HG02970 (cell line): ENCODE results near the gene KRT72.
"Not testable (repeated sequence)": the region's sequence is repeated elsewhere in the genome, so short reads cannot be mapped to it uniquely, and the experiment has no call there.

Experiments used
- ATAC-seq: cut with Tn5 transposase; IDR thresholded peaks from one replicate; pipeline ENCODE4 v1.9.1; 2021; ENCODE audit warnings: mild to moderate bottlenecking, moderate library complexity, moderate number of reproducible peaks; ENCODE audit not compliant: unreplicated experiment, low FRiP score

The KRT72 gene

GRCh38 chr12:52608826-52609630 lies 7.8 kb upstream of the KRT72 start:
- no peak for ATAC-seq

- ATAC-seq = no peak
Measured at GRCh38 chr12:52608161-52608560, 6.9 kb upstream of the KRT72 start.

- ATAC-seq = no peak
Measured at GRCh38 chr12:52607314-52607713, 6.1 kb upstream of the KRT72 start.

- no peak for ATAC-seq
Measured at GRCh38 chr12:52606581-52607218, 5.4 kb upstream of the KRT72 start.

GRCh38 chr12:52606096-52606495 lies 4.8 kb upstream of the KRT72 start:
- no peak for ATAC-seq

GRCh38 chr12:52605542-52605941 lies 4.3 kb upstream of the KRT72 start:
- ATAC-seq = no peak

DNA sequence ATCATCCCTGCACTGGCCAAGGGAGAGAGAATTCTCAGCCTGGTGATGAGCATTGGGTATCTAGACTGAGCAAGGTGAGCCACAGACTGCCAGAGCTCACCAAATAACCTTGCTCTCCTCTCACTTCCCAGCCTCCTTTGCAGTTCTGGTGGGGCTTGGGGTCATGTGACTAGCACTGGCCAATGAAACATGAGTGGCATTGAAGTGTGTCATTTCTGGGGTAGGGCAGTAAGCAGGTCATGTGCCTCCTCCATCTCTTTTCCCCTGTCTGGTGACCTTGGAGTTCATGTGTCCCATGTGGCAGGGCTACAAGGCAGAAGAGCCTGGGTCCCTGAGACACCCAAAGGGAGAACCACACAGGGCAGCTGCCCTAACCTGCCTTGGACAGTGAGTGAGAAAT lies 3.6 kb upstream of the KRT72 start:
- ATAC-seq = no peak

- no peak for ATAC-seq
Measured at GRCh38 chr12:52603314-52603713, 2.1 kb upstream of the KRT72 start.

DNA sequence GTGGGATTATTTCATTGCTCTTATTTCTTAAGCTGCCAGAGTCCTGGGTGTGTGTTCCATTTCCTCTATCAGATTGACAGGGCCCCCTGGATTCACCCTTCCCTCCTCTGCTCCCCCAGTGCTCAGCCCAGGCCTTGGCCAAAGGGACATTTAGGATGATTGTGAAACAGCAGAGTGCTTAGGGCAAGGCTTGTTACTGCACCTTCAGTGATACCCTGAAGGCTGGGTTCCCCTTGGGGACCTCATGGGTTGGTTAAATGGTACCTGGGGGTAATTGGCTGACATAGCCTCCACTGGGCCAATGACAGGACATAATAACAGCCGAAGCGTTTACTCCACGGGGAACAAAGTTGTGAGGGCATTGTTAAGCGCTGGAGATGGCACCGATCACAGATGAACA lies 1.3 kb upstream of the KRT72 start:
- ATAC-seq = no peak

DNA sequence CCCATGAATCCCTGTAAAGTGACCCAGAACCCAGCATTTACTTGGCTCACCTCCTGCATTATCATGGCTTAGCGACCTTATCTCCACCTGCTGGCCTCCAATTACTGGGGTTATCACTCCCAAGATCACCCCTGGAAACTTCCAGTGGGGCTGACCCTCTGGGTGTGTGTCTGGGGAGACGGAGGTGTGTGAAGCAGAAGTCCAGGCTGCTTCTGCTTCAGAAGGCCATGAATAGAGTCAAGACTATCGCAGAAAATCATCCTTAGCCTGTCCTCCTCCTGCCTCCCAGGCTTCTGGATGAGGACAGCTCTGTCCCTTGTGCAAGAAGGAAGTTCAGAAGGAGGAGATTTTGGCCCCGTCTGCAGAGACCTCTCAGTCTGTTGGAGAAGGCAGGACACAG lies 408 bp upstream of the KRT72 start:
- ATAC-seq = no peak

- no peak for ATAC-seq
Measured at GRCh38 chr12:52600475-52600874, 788 bp downstream of the KRT72 start.

GRCh38 chr12:52600071-52600470 lies 1.2 kb downstream of the KRT72 start:
- ATAC-seq = no peak

- no peak for ATAC-seq
Measured at GRCh38 chr12:52598966-52599365, 2.3 kb downstream of the KRT72 start.

DNA sequence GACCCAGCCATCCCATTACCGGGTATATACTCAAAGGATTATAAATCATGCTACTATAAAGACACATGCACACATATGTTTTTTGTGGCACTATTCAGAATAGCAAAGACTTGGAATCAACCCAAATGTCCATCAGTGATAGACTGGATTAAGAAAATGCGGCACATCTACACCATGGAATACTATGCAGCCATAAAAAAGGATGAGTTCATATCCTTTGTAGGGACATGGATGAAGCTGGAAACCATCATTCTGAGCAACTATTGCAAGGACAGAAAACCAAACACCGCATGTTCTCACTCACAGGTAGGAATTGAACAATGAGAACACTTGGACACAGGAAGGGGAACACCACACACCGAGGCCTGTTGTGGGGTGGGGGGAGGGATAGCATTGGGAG lies 7.0 kb downstream of the KRT72 start:
- not testable (repeated sequence) for ATAC-seq

DNA sequence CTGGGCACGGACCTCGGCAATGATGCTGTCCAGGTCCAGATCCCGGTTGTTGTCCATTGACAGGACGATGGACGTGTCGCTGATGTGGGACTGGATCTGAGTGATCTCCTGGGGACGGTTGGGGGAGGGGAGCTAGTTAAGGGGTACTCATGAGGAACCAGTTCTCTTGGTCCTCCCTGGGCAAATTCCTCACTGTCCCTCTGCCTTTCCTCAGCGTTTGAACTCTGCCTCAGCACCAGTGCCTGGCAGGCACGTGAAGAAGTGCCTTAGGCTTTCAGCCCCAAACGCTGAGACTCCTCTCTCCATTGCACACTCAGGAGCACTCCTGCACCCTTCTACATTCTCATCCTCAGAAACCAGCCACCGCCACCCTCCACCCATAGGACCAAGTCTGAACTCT lies 9.7 kb downstream of the KRT72 start:
- no peak for ATAC-seq

DNA sequence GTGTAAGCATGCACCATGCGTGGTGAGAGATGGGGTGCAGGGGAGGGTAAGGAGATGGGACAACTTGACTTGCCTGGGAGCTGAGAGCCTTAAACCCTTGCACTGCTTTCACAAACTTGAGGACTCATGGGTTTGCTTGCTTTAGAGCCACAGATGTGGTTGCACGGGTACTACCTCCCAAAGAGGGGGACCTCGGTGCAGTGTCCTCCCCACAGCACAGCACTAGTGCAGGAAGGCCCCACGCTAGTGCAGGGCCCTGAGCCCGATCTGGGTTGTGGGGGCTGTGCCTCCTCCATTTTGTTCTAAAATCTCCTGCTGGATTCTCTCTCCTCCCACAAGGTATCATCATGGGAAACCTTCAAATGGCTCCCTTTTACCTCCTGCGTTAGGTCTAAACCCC lies 11.2 kb downstream of the KRT72 start:
- no peak for ATAC-seq

- no peak for ATAC-seq
Measured at GRCh38 chr12:52587563-52587962, 13.7 kb downstream of the KRT72 start.

DNA sequence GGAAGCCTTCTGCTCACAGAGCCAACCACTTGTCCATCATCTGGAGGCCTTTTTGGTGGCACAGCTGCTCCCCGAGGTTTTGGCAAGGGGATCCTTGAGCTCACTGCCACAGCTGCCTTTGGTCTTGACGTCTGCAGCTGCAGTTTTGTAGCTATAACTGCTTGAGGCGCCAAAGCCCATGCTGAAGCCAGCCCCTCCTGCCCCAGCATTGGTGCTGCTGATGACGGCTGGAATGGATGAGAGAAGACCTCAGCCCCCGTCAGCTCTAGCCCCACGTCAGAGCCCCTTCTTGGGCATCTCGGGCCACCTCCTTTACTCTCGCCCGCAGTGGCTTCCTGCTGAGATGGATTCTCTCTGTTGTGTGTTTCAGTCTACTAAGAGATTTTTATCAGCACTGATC lies 15.3 kb downstream of the KRT72 start:
- ATAC-seq = no peak

GRCh38 chr12:52585066-52585465 lies 16.2 kb downstream of the KRT72 start:
- no peak for ATAC-seq

- no peak for ATAC-seq
Measured at GRCh38 chr12:52584156-52584682, 17.0 kb downstream of the KRT72 start.

DNA sequence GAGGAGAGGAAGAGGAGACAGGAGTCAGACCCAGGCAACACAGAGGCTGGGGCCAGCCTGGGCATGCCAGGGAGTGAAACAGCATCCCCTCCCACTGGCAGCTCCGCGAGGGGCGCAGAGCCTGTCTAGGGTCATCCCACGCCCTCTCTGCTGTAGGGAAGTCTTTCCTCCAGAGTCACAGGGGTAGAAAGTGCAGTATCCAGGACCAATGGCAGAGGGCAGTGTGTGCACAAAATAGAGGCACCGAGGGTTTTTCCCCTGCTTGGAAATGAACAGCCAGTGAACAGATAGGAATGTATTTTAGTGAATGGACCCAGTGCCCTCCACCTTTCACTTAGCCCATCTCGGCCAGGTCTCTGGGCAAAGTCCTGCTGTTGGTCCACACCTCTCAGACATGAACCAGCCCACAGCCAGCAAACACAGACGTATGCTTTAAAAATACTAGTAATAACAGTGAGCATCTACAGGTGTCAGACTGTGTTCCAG lies 18.2 kb downstream of the KRT72 start:
- ATAC-seq = no peak

DNA sequence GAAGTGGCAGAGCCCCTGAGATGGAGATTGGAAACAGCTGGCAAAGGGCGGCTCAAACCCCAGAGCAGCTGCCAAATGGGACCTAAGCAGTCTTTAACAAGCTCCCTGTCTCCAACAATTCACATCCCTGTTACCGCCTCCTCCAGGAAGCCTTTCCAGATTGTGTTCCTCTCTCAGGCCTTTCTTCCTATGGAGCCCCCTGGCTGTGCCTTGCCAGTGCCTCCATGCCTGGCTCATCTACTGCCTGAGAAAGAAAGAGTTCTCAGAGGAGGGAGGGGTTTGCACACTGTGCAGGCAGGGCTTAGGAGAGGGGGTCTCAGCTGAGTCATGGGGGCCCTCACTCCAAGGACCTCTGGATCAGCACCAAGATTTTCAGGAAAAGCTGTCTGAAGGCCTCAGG lies 18.8 kb downstream of the KRT72 start:
- no peak for ATAC-seq
